Measurements from ENCODE around the gene AKR1C1.
"Not testable (repeated sequence)": the region's sequence is repeated elsewhere in the genome, so short reads cannot be mapped to it uniquely, and the experiment has no call there.

AKR1C1 gene

DNA sequence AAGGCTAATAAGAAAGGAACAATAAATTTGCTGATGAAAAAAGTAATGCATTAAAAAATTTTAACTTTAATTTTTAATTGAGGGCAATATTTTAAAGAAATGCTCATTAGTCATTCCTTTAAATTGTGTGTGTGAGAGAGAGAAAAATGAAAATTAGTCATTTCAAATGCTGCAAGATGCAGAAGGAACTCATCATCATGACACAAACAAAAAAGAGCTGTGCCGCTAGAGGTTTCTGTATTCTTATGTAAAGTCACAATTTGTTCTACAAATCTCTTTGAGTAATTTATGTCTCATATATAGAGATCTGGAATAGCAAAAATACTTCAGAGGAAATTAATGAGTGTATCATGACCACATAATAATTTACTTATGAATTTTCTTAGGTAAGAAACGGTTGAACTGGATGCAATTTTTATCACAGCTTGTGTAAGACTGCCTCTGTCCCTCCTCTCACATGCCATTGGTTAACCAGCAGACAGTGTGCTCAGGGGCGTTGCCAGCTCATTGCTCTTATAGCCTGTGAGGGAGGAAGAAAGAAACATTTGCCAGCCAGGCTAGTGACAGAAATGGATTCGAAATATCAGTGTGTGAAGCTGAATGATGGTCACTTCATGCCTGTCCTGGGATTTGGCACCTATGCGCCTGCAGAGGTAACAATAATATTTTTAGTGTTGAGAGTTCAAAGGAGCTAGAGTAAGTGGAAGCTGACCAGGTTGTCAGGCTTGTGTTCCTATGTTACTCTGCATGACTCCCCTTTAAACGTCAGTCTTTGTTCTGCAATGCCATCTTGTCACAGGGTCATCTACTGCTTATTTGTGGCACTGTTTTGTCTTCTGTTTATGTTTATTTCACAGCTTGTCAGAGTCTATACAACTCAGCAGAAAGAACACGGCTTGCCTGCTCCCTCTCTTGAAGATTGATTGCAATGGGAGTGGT lies at the start of gene AKR1C1:
Gene AKR1C1, plus strand, starts transcription at position 540 of the 939 bp plus-strand sequence. Its CDS starts 30 bp downstream, at position 570.
- DNase-seq (ENCODE audit: low read depth, low spot score): not testable (repeated sequence)

DNA sequence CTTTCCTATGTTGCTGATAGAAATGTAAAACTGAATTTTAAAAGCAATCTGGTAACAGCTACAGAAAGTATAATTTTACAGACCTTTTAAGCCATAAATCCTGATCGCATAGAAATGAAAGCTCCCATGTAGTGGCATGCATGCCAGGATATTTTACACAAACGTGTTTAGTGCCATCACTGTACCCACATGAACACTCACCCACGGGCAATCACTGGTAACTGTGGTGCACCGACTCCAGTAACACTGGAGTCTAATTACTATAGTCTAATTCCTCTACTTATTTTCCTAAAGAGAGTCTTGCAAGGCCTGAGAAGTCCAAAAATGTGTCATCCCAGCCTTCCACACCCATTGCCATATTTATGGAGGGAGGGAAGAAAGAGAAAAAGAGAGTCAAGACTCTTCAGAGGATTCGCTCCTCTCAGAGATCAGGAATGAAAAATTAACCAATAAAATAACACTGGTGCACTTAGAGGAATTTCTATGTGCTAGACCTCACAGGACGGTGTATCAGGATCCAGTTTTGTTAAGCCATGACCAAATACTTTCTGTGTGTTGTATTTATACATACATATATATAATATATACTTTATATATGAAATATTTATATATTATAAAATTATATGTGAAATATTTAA lies 48.9 kb upstream of the AKR1C1 start:
- DNase-seq (ENCODE audit: low read depth, low spot score): no peak

DNA sequence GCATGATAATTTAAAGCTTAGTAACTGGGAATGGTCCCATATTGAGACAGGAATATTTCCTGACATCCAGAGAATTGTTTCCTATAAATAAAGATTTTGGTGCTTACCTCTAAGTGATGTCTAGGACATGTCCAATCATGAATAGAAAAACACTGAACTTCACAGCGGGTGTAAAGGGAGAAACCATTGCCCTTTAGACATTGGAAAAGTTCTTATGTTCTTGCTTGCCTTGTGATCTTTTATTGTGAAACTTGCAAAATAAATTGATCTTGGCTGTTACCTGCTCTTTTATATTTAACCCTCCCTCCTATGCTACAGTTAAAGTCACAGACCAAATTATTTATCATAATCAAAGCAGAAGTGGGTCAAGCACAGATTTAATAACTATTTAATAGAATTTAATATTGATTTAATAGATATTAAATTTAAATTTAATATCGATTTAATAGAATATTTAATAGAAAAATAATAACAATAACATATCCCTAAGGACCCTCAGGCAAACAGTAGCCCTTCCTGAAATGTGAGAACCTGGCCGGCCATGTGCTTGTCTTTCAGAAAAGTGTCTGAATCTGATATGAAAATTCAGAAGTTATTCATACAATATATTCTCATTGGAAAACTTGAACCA lies 47.0 kb upstream of the AKR1C1 start:
- no peak for DNase-seq (ENCODE audit: low read depth, low spot score)

DNA sequence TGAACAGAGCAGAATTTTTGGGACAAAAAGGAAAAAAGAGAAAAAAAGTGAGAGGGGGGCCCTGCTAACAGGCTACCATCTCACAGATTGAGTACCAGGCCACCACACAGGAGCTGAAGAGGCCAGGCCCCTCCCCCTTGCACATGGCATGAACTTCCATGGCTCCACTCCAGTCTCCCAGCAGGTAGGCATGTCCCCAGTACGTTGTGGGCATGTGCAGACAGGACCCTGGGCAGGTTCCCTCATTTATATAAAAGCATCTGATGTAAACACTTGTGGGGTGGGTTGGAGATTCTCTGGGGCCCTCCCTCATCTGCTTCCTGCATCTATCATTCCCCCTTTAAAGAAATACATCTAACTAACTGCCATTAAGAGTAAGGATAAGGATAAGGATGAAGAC lies 45.0 kb upstream of the AKR1C1 start:
- no peak for DNase-seq (ENCODE audit: low read depth, low spot score)

DNA sequence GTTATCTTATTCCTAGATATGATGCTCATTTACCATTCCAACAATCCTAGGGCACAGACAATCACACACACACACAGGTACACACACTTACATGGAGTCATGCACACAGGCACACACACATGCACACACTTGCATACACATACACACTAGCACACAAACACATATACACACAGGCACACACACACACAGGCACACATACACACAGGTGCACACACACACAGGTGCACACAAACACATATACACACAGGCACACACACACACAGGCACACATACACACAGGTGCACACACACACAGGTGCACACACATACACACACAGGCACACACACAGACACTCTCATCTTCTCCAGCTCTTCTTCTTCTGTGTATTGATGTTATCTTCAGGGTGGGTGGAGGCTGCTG lies 38.7 kb upstream of the AKR1C1 start:
- not testable (repeated sequence) for DNase-seq (ENCODE audit: low read depth, low spot score)

DNA sequence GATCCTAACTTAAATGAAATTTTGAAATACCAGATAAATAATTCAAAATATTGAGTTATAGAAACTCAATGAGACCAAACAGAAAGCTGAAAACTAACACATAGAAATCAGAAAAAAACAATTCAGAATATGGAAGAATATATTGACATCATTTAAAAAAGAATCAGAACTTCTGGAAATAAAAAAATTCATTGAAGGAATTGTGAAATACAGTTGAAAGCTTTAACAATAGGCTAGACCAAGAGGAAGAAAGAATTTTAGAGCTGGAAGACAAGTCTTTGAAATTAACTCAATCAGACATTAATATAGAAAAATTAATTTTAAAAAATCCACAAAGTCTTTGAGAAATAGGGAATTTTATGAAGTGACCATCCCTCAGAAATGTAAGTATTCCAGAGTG lies 36.8 kb upstream of the AKR1C1 start:
- DNase-seq (ENCODE audit: low read depth, low spot score): no peak

DNA sequence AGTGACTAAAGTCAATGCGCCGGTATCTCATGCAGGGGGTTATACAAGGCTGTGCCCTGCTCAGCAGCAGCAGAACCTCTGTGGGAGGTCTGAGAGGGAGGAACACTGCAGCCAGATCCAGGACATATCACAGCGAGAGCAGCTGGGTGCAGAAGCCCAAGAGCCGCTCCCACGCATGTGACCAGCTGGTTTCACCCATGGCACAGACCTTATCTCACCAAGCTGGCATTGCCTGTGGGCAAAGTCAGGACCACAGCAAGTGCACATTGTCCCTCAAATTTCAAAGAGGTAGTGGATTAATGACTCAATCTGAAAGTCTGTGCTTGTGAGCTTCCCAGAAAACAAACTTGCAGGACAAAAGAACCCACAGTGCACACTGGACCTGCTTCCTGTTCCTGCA lies 31.6 kb upstream of the AKR1C1 start:
- DNase-seq (ENCODE audit: low read depth, low spot score): no peak

DNA sequence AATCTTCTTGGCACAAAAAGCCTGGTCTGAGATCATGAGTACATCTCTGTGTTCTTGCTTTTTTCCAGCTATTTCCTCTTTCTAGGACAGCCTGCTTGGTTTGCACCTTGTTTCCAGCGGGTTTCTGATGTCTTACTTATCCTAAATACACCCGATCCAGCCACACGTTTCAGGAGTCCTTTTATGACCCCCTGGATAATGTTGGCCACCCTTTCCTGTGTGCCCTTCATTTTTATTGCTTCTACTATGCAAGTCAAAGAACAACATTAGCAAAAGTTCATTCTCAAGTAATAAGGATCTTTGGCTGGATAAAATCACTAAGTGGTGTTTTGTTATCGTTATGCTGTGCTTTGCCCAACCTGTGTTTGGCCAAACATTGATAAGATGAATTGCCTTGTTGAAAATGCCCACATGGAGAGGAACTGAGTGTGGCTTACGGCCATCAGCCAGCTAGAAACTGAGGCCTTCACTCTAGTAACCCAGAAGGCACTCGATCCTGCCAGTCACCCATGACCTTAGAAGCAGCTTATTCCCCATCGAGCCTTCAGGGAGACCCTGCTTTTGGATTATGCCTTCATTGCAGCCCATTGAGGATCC lies 28.7 kb upstream of the AKR1C1 start:
- DNase-seq (ENCODE audit: low read depth, low spot score): no peak

DNA sequence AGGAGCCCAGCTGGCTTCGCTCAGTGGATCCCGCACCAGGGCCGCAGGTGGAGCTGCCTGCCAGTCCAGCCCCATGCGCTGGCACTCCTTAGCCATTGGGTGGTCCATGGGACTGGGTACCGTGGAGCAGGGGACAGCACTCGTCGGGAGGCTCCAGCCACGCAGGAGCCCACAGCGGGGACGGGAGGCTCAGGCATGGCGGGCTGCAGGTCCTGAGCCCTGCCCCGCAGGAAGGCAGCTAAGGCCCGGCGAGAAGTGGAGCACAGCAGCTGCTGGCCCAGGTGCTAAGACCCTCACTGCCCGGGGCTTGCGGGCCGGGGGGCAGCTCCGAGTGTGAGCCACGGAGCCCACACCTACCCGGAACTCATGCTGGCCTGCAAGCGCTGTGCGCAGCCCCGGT lies 25.9 kb upstream of the AKR1C1 start:
- no peak for DNase-seq (ENCODE audit: low read depth, low spot score)

DNA sequence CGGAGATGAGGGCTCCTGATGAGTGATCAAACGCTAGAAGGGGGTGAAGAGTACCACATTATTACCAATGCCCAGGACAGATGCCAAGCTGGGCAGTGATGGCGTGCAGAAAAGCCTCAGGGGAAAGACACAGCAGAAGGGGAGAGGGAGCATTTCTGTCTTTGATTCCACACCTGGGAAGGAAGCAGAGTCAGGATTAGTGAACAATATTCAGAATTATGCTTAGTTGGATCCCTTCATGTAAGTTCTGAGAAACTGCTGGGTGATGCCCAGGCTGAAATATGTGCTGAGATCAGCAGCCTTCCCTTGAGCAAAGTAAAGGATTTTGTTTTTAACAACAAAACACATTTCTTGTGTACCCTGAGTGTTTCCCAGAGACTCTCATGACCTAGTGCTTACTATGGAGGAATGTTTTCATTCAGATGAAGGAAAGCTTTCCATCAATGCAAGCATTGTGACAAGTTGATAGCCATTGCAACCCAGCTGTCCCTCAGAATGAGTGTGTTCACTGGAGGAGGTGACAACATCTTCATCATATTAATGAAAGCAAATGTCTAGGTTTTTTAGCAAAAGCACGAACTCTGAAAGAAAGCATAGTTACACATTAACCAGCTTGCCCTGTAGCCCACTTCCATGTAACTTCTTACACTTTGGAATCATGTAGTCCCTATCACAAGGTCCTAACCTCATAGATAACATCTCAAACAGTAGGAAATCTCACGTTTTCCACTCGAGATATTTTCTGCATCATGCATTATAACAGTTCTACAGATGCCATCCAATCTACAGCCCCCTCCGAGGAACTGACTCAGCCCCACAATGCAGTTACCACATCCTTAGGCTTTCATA lies 23.8 kb upstream of the AKR1C1 start:
- no peak for DNase-seq (ENCODE audit: low read depth, low spot score)

DNA sequence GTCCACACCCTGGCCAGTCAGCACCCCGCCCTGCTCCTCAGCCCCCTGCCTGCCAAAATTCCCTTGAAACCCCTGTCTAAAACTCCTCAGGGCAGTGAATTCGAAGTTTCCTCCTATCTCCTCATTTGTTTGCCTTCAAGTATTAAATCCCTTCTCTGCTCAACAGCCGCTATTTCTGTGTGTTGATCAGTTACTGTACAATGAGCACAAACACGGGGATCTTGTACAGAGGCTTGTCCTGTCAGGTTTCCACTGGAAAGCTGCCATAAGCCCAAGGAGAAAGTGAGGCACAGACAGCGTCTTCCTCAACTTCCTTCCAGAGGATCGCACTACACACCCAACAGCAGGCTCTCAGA lies 23.2 kb upstream of the AKR1C1 start:
- DNase-seq (ENCODE audit: low read depth, low spot score): not testable (repeated sequence)

DNA sequence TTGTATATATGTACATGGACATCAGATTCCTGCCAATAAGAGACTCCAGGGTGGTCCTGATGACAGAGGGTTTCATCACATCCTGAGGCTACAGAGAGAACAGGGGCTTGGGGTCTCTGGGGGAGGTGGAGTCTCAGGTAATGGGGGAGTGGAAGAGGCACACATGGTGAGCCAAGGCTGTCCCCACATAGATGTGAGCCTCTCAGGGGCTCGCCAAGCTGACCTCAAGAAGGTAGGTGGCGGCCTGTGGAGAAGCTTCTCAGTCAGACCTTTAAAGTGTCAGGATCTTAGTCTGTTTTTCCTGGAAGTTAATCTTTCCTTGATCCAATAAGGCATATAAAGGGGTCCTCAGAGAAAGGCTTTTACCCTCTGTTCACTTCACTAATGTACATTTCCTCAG lies 22.3 kb upstream of the AKR1C1 start:
- DNase-seq (ENCODE audit: low read depth, low spot score): not testable (repeated sequence)

DNA sequence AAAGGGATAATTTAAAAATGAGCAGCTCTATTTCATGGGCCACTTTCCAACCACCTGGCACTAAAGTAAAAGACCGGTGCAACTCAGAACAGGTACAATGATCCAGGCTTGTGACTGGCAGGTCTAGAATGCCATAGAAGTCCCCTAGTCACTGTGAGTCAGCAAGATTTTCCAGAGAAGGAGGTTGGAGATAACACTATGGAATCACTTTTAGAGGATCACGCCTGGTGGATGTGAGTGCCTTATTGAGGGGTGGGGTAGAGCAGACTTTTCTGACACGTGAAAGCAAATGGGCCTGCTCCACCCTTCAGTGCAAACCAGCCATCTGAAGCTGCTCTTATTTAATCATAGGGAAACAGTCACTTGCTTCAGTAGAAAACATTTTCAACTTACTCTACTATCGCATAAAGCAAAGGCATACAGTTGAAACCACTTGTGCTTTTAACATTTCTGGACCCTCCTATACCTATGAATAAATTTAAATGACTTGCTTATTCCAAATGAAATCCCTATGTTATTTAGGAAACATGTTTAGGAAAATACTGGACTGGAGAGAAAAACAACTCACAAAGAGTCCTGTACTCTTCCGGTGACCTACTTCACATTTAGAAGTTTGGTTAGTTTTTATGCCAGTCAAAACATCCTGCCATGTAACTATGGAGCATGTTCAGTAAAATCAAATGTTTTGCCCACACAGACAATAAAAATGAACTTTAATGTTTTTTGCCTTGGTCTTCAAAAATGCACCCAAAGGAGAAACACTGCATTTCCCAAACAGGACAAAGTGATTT lies 21.5 kb upstream of the AKR1C1 start:
- no peak for DNase-seq (ENCODE audit: low read depth, low spot score)

DNA sequence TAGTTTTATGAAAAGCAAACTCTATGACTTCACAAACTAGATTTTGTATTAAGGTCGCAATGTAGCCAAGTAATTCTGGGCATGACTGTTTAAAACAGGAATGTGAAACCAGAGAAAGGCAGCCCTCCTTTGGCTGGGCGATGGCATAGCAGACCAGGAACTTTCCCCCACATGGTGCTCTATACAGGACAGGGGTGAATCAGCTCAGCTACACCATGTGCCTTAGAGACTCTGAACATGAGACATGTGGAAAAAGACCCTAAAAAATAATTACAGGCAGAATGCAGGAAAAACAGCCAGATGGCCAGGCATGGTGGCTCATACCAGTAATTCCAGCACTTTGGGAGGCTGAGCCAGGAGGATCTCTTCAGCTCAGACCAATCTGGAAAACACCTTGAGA lies 20.3 kb upstream of the AKR1C1 start:
- DNase-seq (ENCODE audit: low read depth, low spot score): not testable (repeated sequence)

DNA sequence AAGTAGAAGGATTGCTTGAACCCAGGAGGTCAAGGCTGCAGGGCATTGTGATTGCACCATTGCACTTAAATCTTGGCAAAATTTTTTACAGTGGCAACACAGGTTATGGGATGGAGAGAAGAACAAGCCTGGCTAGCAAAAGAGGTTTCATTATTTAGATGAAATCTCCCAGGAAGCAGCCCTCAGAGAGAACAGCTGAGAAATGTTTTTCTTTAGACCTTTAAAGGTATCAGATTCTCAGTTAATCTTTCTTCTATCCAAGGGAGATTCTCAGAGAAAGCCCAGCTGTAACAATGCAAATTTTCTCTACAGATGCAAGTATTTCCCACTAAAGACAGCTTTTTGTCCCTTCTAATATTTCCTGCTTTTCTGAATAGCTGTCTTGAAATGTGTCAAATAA lies 19.8 kb upstream of the AKR1C1 start:
- DNase-seq (ENCODE audit: low read depth, low spot score): not testable (repeated sequence)

DNA sequence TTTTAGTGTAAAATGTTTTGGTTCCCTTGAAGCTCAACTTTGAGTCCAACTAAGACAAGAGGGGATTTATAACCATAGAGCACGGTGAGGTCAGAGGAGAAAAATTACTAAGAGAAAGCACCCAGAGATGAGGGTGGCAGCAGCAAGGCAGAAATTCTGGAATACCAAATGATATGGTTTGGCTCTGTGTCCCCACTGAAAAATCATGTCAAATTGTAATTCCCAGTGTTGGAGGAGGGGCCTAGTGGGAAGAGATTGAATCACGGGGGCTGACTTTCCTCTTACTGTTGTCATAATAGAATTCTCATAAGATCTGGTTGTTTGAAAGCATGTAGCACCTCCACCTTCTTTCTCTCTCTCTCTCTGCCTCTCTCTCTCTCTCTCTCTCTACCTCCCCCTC lies 19.4 kb upstream of the AKR1C1 start:
- DNase-seq (ENCODE audit: low read depth, low spot score): no peak

DNA sequence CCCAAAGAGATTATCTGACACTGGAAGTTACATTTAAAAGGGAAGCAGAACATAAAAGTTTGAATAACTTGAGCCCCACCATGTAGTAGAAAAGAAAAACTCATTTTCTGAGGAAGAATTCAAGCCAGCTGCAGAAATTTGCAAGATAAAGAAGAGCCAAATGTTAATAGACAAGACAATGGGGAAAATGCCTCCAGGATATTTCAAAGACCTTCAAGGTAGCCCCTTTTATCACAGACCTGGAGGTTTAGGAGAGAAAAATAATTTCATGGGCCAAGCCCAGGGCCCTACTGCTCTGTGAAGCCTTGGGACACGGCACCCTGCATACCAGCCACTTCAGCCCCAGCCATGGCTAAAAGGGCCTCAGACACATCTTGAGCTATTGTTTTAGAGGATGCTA lies 18.4 kb upstream of the AKR1C1 start:
- DNase-seq (ENCODE audit: low read depth, low spot score): no peak

DNA sequence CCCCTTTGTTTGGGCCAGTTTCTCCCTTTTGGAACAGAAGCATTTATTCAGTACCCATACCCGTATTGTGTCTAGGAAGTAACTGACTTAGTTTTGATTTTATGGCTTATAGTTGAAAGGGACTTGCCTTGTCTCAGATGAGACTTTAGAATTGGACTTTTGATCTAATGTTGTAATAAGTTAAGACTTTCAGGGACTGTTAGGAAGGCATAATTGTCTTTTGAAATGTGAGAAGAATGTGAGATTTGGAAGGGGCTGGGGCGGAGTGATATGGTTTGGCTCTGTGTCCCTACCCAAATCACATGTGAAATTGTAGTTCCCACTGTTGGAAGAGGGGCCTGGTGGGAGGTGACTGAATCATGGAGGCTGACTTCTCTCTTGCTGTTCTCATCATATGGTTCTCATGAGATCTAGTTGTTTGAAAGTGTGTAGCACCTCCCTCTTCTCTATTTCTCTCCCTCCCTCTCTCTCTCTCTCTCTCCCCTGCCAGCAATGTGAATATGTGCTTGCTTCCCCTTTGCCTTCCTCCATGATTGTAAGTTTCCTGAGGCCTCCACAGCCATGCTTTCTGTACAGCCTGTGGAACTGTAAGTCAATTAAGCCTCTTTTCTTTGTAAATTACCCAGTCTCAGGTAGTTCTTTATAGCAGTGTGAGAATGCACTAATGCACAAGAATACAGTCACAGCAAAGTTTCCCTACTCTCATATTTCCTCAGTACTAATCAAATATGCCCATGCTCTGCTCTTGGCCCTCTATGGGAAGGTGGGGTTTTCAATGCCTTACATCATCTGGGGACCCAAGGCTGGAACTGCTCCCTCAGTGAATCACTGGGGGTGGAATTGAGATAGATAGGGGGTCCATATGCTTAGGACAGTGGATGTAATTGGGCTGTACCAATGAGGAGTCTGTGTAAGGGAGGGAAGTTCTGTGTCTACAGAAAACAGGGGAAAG lies 17.2 kb upstream of the AKR1C1 start:
- DNase-seq (ENCODE audit: low read depth, low spot score): no peak

DNA sequence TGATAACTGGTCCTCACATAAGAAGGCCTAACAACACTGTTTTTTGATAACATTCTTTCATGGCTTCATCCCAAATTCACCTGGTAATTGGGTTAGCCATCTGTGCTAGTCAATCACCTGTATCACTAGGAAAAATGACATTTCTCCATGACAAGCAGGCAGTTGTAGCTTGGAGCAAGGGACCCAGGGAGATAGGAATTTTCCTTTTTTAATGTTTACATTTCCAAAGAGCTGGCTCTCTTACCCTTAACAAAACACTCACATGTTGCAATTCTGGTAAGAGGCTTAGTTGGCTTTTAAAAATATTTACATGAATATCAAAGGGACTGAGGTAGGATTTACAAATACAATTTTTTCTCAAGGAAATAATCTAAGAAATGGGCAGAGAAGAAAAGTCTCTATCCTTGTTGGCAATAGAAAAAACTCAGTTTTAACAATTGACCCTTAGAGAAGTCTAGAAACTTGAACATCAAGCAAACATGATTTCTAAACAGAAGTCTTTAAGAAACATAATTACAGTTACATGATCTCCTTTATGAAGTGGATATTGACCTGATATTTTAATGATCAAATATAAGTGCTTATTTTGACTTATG lies 16.1 kb upstream of the AKR1C1 start:
- no peak for DNase-seq (ENCODE audit: low read depth, low spot score)
